ENCODE results near the gene CAPN10. TPM values are rescaled to one million over a fixed set of nuclear protein-coding genes. Genes with fewer than 3 reads are reported as not detected.
A peak's percentile ranks its signal among the peaks of the same experiment; 100 is the strongest.

CAPN10 gene
- total RNA-seq, 1 experiment from 2014 or later, result 47.4 TPM

DNA sequence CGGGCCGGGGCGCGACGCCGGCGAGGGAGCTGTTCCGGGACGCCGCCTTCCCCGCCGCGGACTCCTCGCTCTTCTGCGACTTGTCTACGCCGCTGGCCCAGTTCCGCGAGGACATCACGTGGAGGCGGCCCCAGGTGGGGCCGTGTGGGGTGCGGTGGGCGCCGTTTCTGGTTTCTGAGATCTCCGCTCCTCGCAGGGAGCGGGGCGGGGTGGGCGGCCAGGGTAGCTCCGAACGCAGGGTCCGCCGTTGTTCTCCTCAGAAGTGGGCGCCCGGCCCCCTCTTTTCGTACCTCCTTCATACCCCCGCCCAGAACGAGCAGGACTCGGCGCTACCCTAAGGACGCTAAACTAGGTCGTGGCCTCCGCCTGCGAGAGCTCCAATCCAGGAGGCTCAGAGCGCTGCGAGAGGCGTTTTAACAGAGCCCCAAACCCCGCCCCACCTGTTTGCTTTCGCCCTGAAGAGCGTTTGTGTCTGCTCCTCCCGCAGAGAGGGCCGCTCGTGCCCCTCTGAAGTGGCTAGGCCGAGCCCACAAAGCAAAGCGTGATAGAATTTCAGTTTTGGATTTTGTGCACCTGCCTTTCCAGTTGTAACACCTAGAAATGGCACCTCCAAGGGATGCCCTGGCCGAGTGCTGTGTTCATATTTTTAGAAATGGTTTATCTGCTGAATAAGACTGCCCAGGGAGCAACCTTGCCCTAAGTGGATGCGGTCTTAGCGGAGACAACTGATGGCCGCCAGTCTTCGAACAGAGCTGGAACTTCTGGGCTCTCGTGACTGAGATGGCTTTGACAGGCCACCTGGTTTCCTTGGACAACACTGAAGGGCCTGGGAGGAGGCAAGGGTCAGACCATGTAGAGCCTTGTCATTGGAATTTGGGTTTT, 626 bp downstream of the CAPN10 start:
- H2BK120ac ChIP-seq (ENCODE audit: low read depth, low read length, poor library complexity, severe bottlenecking), result no peak overlapping the region
- H3K4me3 Mint-ChIP-seq, result peak overlapping the region; percentile 95 to 97
- peaks cover 26 to 27% of the 10 kb centered on the region in 2 experiments for H3K4me1 Mint-ChIP-seq
- H3K23ac ChIP-seq (ENCODE audit: insufficient read length, low read depth, low read length), result no peak overlapping the region
- peaks cover 9 to 23% (median 12%) of the 10 kb centered on the region in 3 experiments for H3K36me3 Mint-ChIP-seq (ENCODE audit: insufficient read depth in 1 of 3, low read depth in 3 of 3)
- H3K27me3 ChIP-seq (ENCODE audit: insufficient read depth, low read length), result no peaks in the 10 kb centered on the region
- WGBS (ENCODE audit: extremely low coverage, insufficient read length, low lambda C conversion rate), result no CpG with 5 or more reads among the region's 62 CpGs
- no peak overlapping the region for H2AK5ac ChIP-seq (ENCODE audit: insufficient read length, low read length)
- no peak for TF ChIP-seq CTCF (conservative IDR thresholded peaks at IDR 0.05)
- no peak overlapping the region for H2BK5ac ChIP-seq (ENCODE audit: insufficient read length, low read length)
- no peaks in the 10 kb centered on the region for H4K20me1 ChIP-seq (ENCODE audit: control insufficient read depth, insufficient read depth, insufficient read length)
- DNase-seq, result peak; percentile 46
- H2AFZ ChIP-seq (ENCODE audit: low read length), result no peak overlapping the region
- H3K27me3 Mint-ChIP-seq (ENCODE audit: low read depth), result no peaks in the 10 kb centered on the region; the same call in 1 of the 2 replicates
- no peak overlapping the region; the same call in 1 of the 2 replicates for H3K14ac ChIP-seq (ENCODE audit: insufficient read depth, low read length)
- H3K27ac Mint-ChIP-seq, result peak overlapping the region in 2 of 3 experiments; percentile 83 to 85; a peak in 2 of 7 replicates
- no peak overlapping the region for H3T11ph ChIP-seq (ENCODE audit: low read length)
- peaks cover 0 to 2% of the 10 kb centered on the region in 2 experiments; a peak in 1 of 5 replicates for H3K9me3 Mint-ChIP-seq
- no peaks in the 10 kb centered on the region for H3K9me3 ChIP-seq (ENCODE audit: control insufficient read depth, low read depth, low read length)
- H4K5ac ChIP-seq (ENCODE audit: insufficient read length, low read depth, low read length), result no peak overlapping the region
- no peak overlapping the region for H3K4ac ChIP-seq (ENCODE audit: low read depth, low read length)
- no peak overlapping the region for H2BK20ac ChIP-seq (ENCODE audit: low read depth, low read length, poor library complexity, severe bottlenecking)
- H3K56ac ChIP-seq (ENCODE audit: insufficient read length, low read depth, low read length), result no peak overlapping the region
- H3K79me1 ChIP-seq (ENCODE audit: insufficient read depth, low read depth, low read length, poor library complexity, severe bottlenecking), result peaks cover 5% of the 10 kb centered on the region
- peaks cover 14% of the 10 kb centered on the region for H3K23me2 ChIP-seq (ENCODE audit: insufficient read length, low read depth, low read length, poor library complexity, severe bottlenecking)
- no peak overlapping the region for H2BK12ac ChIP-seq (ENCODE audit: insufficient read length, low read depth, low read length)
- H3K79me2 ChIP-seq (ENCODE audit: insufficient read depth, low read length), result peaks cover 13% of the 10 kb centered on the region
- no peak overlapping the region for H4K8ac ChIP-seq (replicated peaks; ENCODE audit: insufficient read length, low read depth, low read length)
- H4K91ac ChIP-seq (ENCODE audit: insufficient read length, low read depth, low read length), result no peak overlapping the region
- H3K18ac ChIP-seq (ENCODE audit: insufficient read length, low read depth, low read length), result no peak overlapping the region
- peak overlapping the region; percentile 91 for H3K4me2 ChIP-seq (ENCODE audit: insufficient read depth, insufficient read length, low read length)
- H3K4me1 ChIP-seq (ENCODE audit: insufficient read depth, low read length), result peaks cover 12% of the 10 kb centered on the region
- no peak overlapping the region for H3K27ac ChIP-seq (ENCODE audit: insufficient read length, low read depth, low read length)
- H3K9ac ChIP-seq (ENCODE audit: extremely low read depth, insufficient read length, low read length), result peak overlapping the region; percentile 61
- no peak overlapping the region for H2BK15ac ChIP-seq (ENCODE audit: low read depth, low read length)
